Tibial nerve (tissue), 4 donors: ENCODE results near the gene LRG1.

Experiments
- CTCF ChIP-seq, 5 experiments: fragments of 200-600 bp in 3 of 5; fragments of 450-650 bp in 2 of 5; sonication (generic) in 3 of 5; IDR thresholded peaks; one replicate each; pipeline ENCODE4 v1.5.1; 2016 to 2019; ENCODE audit warnings: antibody characterized with exemption in 5 of 5, mild to moderate bottlenecking in 3 of 5, moderate library complexity in 2 of 5
- EP300 ChIP-seq, 2 donors: sonication (generic); formaldehyde crosslinking; IDR thresholded peaks; one replicate each; pipeline ENCODE4 v1.6.1; 2017; ENCODE audit warnings: antibody characterized with exemption in 2 of 2, mild to moderate bottlenecking in 1 of 2

GRCh38 chr19:4493929-4494690 lies 45.7 kb downstream of the LRG1 start:
- TF ChIP-seq CTCF (IDR thresholded peaks at IDR 0.05) (no peak), EP300 (IDR thresholded peaks at IDR 0.05) (no peak)
